NT2/D1 (cell line): ENCODE results near the gene AVL9.

ENCODE experiments used
- YY1 ChIP-seq: IDR thresholded peaks from 2 replicates; pipeline ENCODE4 v1.6.1; 2011; ENCODE audit not compliant: insufficient read length, insufficient read depth
- ZNF274 ChIP-seq: IDR thresholded peaks from 2 replicates; pipeline ENCODE4 v1.6.1; 2011; ENCODE audit warnings: mild to moderate bottlenecking, low read depth, low read length

DNA sequence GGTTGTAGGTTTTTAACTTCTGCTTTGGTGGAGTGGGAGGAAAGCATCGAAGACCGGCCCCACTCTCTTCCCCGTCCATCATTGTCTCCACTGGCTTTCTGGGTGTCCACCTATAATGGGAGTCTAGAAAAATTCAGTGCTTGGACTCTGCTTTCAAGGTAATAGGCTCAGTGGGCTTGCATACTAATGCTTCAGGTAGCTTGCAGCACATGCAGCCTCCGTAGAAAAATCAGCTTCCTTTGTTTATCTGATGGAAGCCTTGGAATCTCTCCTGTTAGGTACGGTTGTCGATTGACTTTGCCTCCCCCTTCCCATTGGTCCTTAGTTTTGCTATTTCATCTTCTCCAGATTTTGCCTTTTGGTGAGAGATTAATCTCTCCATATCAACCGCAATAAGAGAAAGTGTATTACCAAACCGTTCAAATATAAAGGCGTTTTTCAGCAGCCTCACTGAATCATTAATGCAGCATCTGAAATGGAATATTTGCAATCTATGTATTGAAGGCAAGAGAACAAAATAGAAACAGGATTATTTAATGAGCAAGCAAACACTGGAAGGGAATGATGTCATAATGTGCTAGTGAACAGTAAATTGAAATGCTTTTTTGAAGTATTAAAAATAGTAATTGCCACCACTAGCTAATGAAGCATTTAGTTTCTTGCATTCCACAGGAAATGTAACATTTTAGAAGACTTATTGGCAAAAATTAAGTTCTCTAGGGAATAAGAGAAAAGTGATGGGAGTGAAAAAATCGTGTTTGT is 944 bp downstream of the AVL9 start:
- TF ChIP-seq YY1, result no peak
- no peak for TF ChIP-seq ZNF274
